ENCODE measurements around the gene PRKCH.

- TF ChIP-seq CTCF (IDR thresholded peaks at IDR 0.05): no peak
- no peak for TF ChIP-seq POLR2A (IDR thresholded peaks at IDR 0.05)
These were observed 100.0 kb downstream of the PRKCH start for GRCh38 chr14:61421212-61421923.
